CD4-positive, alpha-beta memory T cell (primary cell): ENCODE results near the gene NUCB1. TPM values are rescaled to one million over a fixed set of nuclear protein-coding genes. Genes with fewer than 3 reads are reported as not detected.

Source experiments
- CTCF ChIA-PET: fragments of 350-600 bp; sonication (Branson Sonifier 250); formaldehyde crosslinking; loops from one replicate; lab custom pipeline; 2021; ENCODE audit warnings: inconsistent platforms; ENCODE audit not compliant: partially characterized antibody; lab: Charles Lee
- POLR2A ChIA-PET: fragments of 350-600 bp; sonication (Branson Sonifier 250); formaldehyde crosslinking; loops from one replicate; lab custom pipeline; 2021; ENCODE audit not compliant: partially characterized antibody; lab: Charles Lee
- DNase-seq, 5 donors: peaks; one replicate each; pipeline versions ENCODE4 v3.0.0 to v3.0.0-alpha.2; 2020 to 2022; ENCODE audit warnings: mixed read lengths in 1 of 5
- H3K27ac ChIP-seq: one replicate; pipeline ENCODE4 v1.7.0; 2013; ENCODE audit warnings: low read depth, low read length
- H3K27me3 ChIP-seq: 2 replicates; pipeline ENCODE4 v1.7.0; 2013; ENCODE audit warnings: mild to moderate bottlenecking, low read length, moderate library complexity; ENCODE audit not compliant: insufficient read depth
- H3K36me3 ChIP-seq: 2 replicates; pipeline ENCODE4 v1.7.0; 2013; ENCODE audit warnings: mild to moderate bottlenecking, low read length, moderate library complexity; ENCODE audit not compliant: insufficient read depth
- H3K4me1 ChIP-seq: 2 replicates; pipeline ENCODE4 v1.7.0; 2013; ENCODE audit warnings: mild to moderate bottlenecking, low read length, moderate library complexity; ENCODE audit not compliant: insufficient read depth
- H3K4me3 ChIP-seq, 2 donors: one replicate each; pipeline ENCODE4 v1.7.0; 2013; ENCODE audit warnings: low read length in 2 of 2, mild to moderate bottlenecking in 1 of 2
- H3K9me3 ChIP-seq, 2 donors: one replicate each; pipeline ENCODE4 v1.7.0; 2013; ENCODE audit warnings: low read length in 2 of 2, control low read depth in 1 of 2; ENCODE audit not compliant: control insufficient read depth in 1 of 2
- H3K27ac Mint-ChIP-seq, 7 donors: one replicate each; pipeline ENCODE4 v1.8.0; 2020 to 2021; ENCODE audit warnings: mixed read lengths in 7 of 7, mild to moderate bottlenecking in 6 of 7, inconsistent platforms in 3 of 7, moderate library complexity in 3 of 7
- H3K27me3 Mint-ChIP-seq, 2 donors: one replicate each; pipeline ENCODE4 v1.8.0; 2020 to 2021; ENCODE audit warnings: mixed read lengths in 2 of 2
- H3K36me3 Mint-ChIP-seq, 2 donors: one replicate each; pipeline ENCODE4 v1.8.0; 2020 to 2021; ENCODE audit warnings: mixed read lengths in 2 of 2, inconsistent platforms in 1 of 2, mild to moderate bottlenecking in 1 of 2
- H3K4me1 Mint-ChIP-seq, 4 donors: one replicate each; pipeline ENCODE4 v1.8.0; 2020 to 2021; ENCODE audit warnings: mixed read lengths in 4 of 4, mild to moderate bottlenecking in 1 of 4
- H3K4me3 Mint-ChIP-seq, 8 donors: one replicate each; pipeline ENCODE4 v1.8.0; 2020 to 2021; ENCODE audit warnings: mixed read lengths in 8 of 8, mild to moderate bottlenecking in 7 of 8, moderate library complexity in 6 of 8, inconsistent platforms in 3 of 8
- H3K9me3 Mint-ChIP-seq, 8 donors: one replicate each; pipeline ENCODE4 v1.8.0; 2020 to 2021; ENCODE audit warnings: mixed read lengths in 8 of 8, mild to moderate bottlenecking in 5 of 8, inconsistent platforms in 3 of 8, moderate library complexity in 1 of 8
- intact Hi-C: fragments of 100-400 bp; cut with micrococcal nuclease; formaldehyde crosslinking; loops from one replicate; pipeline ENCODE4 v1.15.1; 2023
- polyA plus RNA-seq, 2 donors: library from polyadenylated mRNA; unstranded; fragments of 300-500 nt; fragmentation: Illumina TruSeq; gene quantifications; one replicate each; pipeline ENCODE4 v1.2.3, GENCODE V29; 2021
- total RNA-seq, 2 experiments: library from RNA; stranded (reverse); gene quantifications; one replicate each; pipeline ENCODE4 v1.2.3, GENCODE V29; 2021

The NUCB1 gene
- total and polyA plus RNA-seq, 4 experiments from 2014 or later = 65.3 to 145 (median 129) TPM

GRCh38 chr19:48959341-48960239 lies 59.5 kb downstream of the NUCB1 start:
- peaks cover 30 to 69% (median 51%) of the 10 kb centered on the region in 4 donors for H3K4me1 Mint-ChIP-seq
- peak overlapping the region in 2 of 7 donors; percentile 8 to 76 for H3K27ac Mint-ChIP-seq
- H3K4me3 Mint-ChIP-seq = no peak overlapping the region
- Histone ChIP-seq H3K4me1 (peaks cover 49% of the 10 kb centered on the region), H3K9me3 (no peaks in the 10 kb centered on the region), H3K4me3 (no peak overlapping the region), H3K36me3 (no peaks in the 10 kb centered on the region), H3K27ac (no peak overlapping the region), H3K27me3 (no peaks in the 10 kb centered on the region)
- no peak for DNase-seq
- peaks cover 0 to 1% (median 0%) of the 10 kb centered on the region in 8 donors for H3K9me3 Mint-ChIP-seq
- intact Hi-C loops = no loop called here
- H3K36me3 Mint-ChIP-seq = peaks cover 6 to 16% of the 10 kb centered on the region in 2 donors
- ChIA-PET CTCF (interaction anchor here (0.7 to 1.3 kb wide), 2 partner anchors 117 to 164 kb away, joined by 3 read pairs; no protein-coding TSS in a partner anchor), POLR2A (interaction anchor here (0.6 to 2.1 kb wide), 10 partner anchors 8 to 1720 kb away, joined by 3 to 11 read pairs (median 4); partner anchors contain the start of genes DHDH, GYS1, PPP1R15A and RUVBL2)
- H3K27me3 Mint-ChIP-seq = no peaks in the 10 kb centered on the region

- no peak for DNase-seq
- H3K4me1 Mint-ChIP-seq = peaks cover 33 to 72% (median 49%) of the 10 kb centered on the region in 4 donors
- H3K27ac Mint-ChIP-seq = peak overlapping the region; percentile 48 to 98 (median 77)
- ChIA-PET POLR2A (interaction anchor here (1.4 to 2.0 kb wide), 5 partner anchors 28 to 88 kb away, joined by 4 to 8 read pairs (median 6); partner anchors contain the start of genes DHDH, GYS1, NUCB1 and RUVBL2), CTCF (interaction anchor here (1.2 to 1.9 kb wide), 3 partner anchors 10 to 15 kb away, joined by 3 to 7 read pairs (median 4); no protein-coding TSS in a partner anchor)
- intact Hi-C loops = no loop called here
- no peaks in the 10 kb centered on the region for H3K27me3 ChIP-seq
- peaks cover 6 to 24% of the 10 kb centered on the region in 2 donors for H3K36me3 Mint-ChIP-seq
- H3K4me3 Mint-ChIP-seq = peak overlapping the region in 4 of 8 donors; percentile 17 to 49 (median 34)
- peaks cover 42% of the 10 kb centered on the region for H3K4me1 ChIP-seq
- peaks cover 0 to 1% (median 0%) of the 10 kb centered on the region in 8 donors for H3K9me3 Mint-ChIP-seq
- no peaks in the 10 kb centered on the region for H3K27me3 Mint-ChIP-seq
- no peak overlapping the region for H3K4me3 ChIP-seq
- no peaks in the 10 kb centered on the region for H3K9me3 ChIP-seq
- no peak overlapping the region for H3K27ac ChIP-seq
- peaks cover under 1% of the 10 kb centered on the region for H3K36me3 ChIP-seq
Observed at GRCh38 chr19:48961051-48961649, 61.0 kb downstream of the NUCB1 start.

- H3K27me3 ChIP-seq = no peaks in the 10 kb centered on the region
- peaks cover 6% of the 10 kb centered on the region for H3K36me3 ChIP-seq
- DNase-seq = no peak
- peaks cover 33 to 72% (median 49%) of the 10 kb centered on the region in 4 donors for H3K4me1 Mint-ChIP-seq
- no peak overlapping the region for H3K4me3 ChIP-seq
- no peak overlapping the region for H3K27ac ChIP-seq
- POLR2A ChIA-PET = interaction anchor here (0.6 to 1.5 kb wide), 9 partner anchors 8 to 316 kb away, joined by 3 to 7 read pairs (median 4); partner anchors contain the start of genes CA11, DHDH, GYS1 and NUCB1
- peak overlapping the region in 3 of 8 donors; percentile 50 to 65 (median 57) for H3K4me3 Mint-ChIP-seq
- no peaks in the 10 kb centered on the region for H3K9me3 ChIP-seq
- no peaks in the 10 kb centered on the region for H3K27me3 Mint-ChIP-seq
- peak overlapping the region in 3 of 7 donors; percentile 81 to 98 (median 90) for H3K27ac Mint-ChIP-seq
- CTCF ChIA-PET = interaction anchor here (0.9 to 1.9 kb wide), 4 partner anchors 9 to 32 kb away, joined by 3 to 7 read pairs (median 4); partner anchors contain the start of genes GYS1 and RUVBL2
- peaks cover 44% of the 10 kb centered on the region for H3K4me1 ChIP-seq
- H3K9me3 Mint-ChIP-seq = peaks cover 0 to 1% (median 0%) of the 10 kb centered on the region in 8 donors
- intact Hi-C loops = no loop called here
- peaks cover 3 to 26% of the 10 kb centered on the region in 2 donors for H3K36me3 Mint-ChIP-seq
Observed at GRCh38 chr19:48961673-48962028, 61.5 kb downstream of the NUCB1 start.

- POLR2A ChIA-PET = interaction anchor here (0.6 to 1.5 kb wide), 11 partner anchors 9 to 316 kb away, joined by 3 to 7 read pairs (median 4); partner anchors contain the start of genes CA11, DHDH, GYS1 and NUCB1
- H3K9me3 Mint-ChIP-seq = peaks cover 0 to 1% (median 0%) of the 10 kb centered on the region in 8 donors
- Histone ChIP-seq H3K9me3 (no peaks in the 10 kb centered on the region), H3K4me1 (peaks cover 48% of the 10 kb centered on the region), H3K27me3 (no peaks in the 10 kb centered on the region), H3K27ac (peak overlapping the region; percentile 25), H3K36me3 (peaks cover 8% of the 10 kb centered on the region), H3K4me3 (no peak overlapping the region)
- no peak for DNase-seq
- peak overlapping the region; percentile 84 to 98 (median 90) for H3K27ac Mint-ChIP-seq
- peak overlapping the region; percentile 15 to 75 (median 54) for H3K4me3 Mint-ChIP-seq
- intact Hi-C loops = no loop called here
- peaks cover 32 to 70% (median 48%) of the 10 kb centered on the region in 4 donors for H3K4me1 Mint-ChIP-seq
- no peaks in the 10 kb centered on the region for H3K27me3 Mint-ChIP-seq
- peaks cover 4 to 25% of the 10 kb centered on the region in 2 donors for H3K36me3 Mint-ChIP-seq
- CTCF ChIA-PET = interaction anchor here (0.9 to 1.9 kb wide), 5 partner anchors 8 to 167 kb away, joined by 3 to 7 read pairs (median 4); partner anchors contain the start of genes GYS1 and RUVBL2
Observed at GRCh38 chr19:48962029-48962848, 62.1 kb downstream of the NUCB1 start.

DNA sequence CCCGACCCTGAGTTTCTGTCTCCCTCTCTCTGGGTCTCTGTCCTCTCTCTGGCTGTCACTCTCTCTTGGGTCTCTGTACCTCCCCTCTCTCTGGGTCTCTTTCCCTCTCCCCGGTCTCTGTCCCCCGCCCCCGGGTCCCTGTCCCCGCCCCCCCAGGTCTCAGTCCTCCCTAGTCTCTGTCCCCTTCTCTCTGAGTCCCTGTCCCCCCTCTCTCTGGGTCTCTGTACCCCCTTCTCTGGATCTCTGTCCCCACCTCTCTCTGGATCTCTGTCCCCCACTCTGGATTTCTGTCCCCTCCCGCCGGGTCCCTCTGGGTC lies 62.7 kb downstream of the NUCB1 start:
- H3K4me3 Mint-ChIP-seq = peak overlapping the region in 5 of 8 donors; percentile 26 to 75 (median 48)
- no peak overlapping the region for H3K4me3 ChIP-seq
- H3K4me1 ChIP-seq = peaks cover 48% of the 10 kb centered on the region
- intact Hi-C loops = no loop called here
- peaks cover 8% of the 10 kb centered on the region for H3K36me3 ChIP-seq
- no peak for DNase-seq
- peaks cover 9 to 24% of the 10 kb centered on the region in 2 donors for H3K36me3 Mint-ChIP-seq
- CTCF ChIA-PET = interaction anchor here (0.9 to 1.9 kb wide), 3 partner anchors 8 to 167 kb away, joined by 3 to 7 read pairs (median 4); no protein-coding TSS in a partner anchor
- peak overlapping the region; percentile 58 for H3K27ac ChIP-seq
- peaks cover 30 to 65% (median 47%) of the 10 kb centered on the region in 4 donors for H3K4me1 Mint-ChIP-seq
- POLR2A ChIA-PET = interaction anchor here (0.9 to 1.5 kb wide), 7 partner anchors 8 to 91 kb away, joined by 3 to 6 read pairs (median 4); partner anchors contain the start of genes GYS1, NUCB1 and RUVBL2
- H3K27me3 Mint-ChIP-seq = no peaks in the 10 kb centered on the region
- no peaks in the 10 kb centered on the region for H3K9me3 ChIP-seq
- H3K9me3 Mint-ChIP-seq = peaks cover 0 to 1% (median 0%) of the 10 kb centered on the region in 8 donors
- H3K27ac Mint-ChIP-seq = peak overlapping the region in 6 of 7 donors; percentile 90 to 98 (median 90)
- no peaks in the 10 kb centered on the region for H3K27me3 ChIP-seq
